ENCODE data around the gene RNF187.

RNF187 gene

DNA sequence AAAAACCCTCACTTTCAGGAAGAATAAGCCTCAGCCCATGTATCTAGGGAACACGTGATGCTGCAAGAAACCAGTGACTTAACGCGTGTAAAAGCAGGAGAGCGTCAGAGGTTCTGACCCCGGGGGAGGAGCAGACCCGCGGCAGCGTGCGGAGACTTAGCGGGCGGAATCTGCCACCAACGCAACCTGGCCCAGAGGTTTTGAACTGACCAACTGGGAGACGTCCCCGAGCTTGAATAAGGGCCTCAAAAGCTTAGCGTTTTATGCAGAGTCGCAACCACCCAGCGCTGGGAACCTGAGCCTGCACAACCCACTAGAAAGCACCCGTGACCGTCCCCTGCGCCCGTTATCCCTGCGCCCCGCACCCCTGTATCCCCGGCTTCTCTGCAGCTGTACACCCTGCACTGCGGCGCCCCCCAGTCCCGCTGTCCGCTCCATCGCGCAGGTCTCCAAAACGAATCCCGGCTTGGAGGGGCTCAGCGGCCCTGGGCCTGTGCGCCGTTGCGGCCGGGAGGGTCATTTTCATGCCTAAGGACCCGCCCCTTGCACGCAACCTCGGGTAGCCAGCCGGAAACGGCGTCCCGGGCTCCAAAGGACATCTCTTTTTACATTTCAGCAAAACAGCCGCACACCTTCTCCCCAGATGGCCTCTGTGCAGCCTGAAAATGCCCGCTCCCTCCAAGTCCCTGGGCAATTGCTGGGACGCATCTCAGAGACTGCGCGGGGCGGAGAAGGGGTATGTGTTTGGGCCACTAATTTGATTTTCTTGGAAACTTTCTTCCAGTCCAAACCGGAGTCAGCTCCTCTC is 41.1 kb upstream of the RNF187 start:
- no peak for DNase-seq (ENCODE audit: extremely low read depth, low read depth)

DNA sequence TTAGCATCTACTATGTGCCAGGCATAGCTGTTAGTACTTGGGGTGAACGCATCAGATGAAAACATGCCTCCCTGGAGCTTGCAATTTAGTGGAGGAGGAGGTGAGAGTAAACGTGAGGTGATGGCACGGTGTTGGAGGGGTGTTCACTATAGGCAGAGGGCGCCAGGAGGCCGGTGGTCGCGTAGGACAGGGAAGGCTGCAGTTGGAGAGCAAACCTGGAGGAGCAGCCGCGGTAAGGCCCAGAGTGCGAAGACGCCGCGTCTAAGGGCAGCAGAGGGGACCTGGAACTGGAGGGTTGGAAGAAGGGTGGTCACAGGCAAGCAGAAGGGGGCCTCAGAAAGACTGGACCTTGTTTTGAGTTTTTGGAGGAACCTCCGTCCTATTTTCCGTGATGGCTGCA is 40.3 kb upstream of the RNF187 start:
- DNase-seq (ENCODE audit: extremely low read depth, low read depth), result no peak
- TF ChIP-seq CTCF (IDR thresholded peaks at IDR 0.05; ENCODE audit: low read depth, low read length), result no peak

More for the DNA sequence above, 41.1 kb upstream of the RNF187 start:
- no peak for TF ChIP-seq CTCF (IDR thresholded peaks at IDR 0.05; ENCODE audit: low read depth, low read length)

- DNase-seq (ENCODE audit: extremely low read depth, low read depth), result no peak
- TF ChIP-seq CTCF (IDR thresholded peaks at IDR 0.05; ENCODE audit: low read depth, low read length), result no peak
These were observed 38.8 kb upstream of the RNF187 start for GRCh38 chr1:228448372-228448771.

GRCh38 chr1:228450200-228450599 is 37.0 kb upstream of the RNF187 start:
- DNase-seq (ENCODE audit: extremely low read depth, low read depth), result no peak
- TF ChIP-seq CTCF (IDR thresholded peaks at IDR 0.05; ENCODE audit: low read depth, low read length), result no peak

DNA sequence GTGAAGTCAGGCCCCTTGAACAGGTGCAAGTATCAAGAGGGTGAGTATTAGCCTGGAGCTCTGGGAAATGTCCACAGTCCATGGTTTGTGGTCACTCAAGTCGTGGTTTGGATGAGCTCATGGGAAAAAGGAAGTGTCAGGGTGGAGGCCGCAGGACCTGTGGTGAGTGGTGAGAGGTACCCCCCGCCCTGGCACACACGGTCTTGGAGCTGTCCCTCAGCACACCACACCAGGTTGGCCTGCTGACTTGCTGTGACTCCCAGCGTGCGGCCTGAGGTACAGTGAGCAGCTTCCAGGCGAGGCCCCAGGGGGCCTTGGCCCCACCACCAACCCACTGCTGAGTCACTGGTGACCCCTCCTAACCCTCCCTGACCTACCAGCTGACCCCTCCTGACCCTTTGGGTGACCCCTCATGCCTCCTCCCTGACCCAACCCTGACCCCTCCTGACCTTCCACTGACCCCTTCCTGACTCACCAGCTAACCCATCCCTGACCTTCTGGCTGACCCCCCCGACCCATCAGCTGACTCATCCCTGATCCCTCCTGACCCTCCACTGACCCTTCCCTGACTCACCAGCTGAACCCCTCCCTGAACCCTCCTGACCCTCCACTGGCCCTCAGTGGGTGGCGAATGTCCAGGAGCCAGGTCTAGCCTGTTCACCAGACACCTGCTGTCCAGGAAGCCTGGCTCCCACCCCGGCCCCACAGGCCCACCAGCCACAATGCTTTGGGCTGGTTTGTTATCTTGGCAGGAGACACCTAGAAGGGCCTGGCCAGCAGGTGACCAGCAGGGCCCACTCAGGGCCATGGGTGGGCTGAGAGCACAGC is 34.8 kb upstream of the RNF187 start:
- no peak for TF ChIP-seq CTCF (IDR thresholded peaks at IDR 0.05; ENCODE audit: low read depth, low read length)
- DNase-seq (ENCODE audit: extremely low read depth, low read depth), result no peak

DNA sequence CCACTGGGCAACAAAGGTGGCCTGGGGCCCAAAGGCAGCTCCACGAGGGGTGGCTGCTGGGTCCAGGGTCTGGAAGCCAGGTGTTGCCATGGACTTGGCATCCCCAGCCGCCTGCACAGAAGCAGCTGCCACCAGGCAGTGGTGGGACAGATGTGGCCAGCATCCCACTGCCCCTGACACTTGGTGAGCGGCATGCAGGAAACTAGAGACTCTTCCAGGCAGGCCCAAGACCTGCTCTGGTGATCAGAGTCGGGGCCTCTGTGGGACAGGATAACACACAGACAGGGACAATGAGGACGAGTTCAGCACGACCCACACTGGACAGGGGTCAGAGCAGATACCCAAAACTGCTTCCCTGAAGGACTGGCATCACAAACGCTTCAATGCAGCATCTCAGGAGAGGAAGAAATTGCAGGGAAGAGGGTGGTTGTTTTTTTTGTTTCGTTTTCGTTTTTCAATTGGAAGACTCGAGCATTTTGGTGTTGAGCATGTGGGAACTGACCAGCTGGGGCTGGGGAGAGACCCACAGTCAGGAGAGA is 34.1 kb upstream of the RNF187 start:
- TF ChIP-seq CTCF (IDR thresholded peaks at IDR 0.05; ENCODE audit: low read depth, low read length), result no peak
- no peak for DNase-seq (ENCODE audit: extremely low read depth, low read depth)

DNA sequence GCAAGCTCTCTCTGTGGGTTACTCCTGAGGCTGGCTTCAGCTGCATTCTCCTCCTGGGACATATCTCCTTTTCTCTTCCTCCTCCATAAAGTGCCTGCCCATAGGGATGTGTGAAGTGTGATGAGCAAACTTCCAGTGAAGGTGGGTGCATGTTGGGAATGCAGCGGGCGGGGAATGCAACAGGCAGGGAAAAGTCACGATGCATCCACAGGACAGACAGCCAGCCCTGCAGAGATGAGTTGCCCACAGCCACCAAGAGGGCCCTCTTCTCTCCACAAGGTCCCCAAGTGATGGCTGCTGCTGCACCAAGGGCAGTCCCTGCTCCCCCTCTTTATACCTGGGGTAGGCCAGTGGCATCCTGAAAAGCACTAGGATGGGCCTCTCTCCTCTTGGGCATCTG is 33.6 kb upstream of the RNF187 start:
- TF ChIP-seq CTCF (IDR thresholded peaks at IDR 0.05; ENCODE audit: low read depth, low read length), result no peak
- no peak for DNase-seq (ENCODE audit: extremely low read depth, low read depth)

Measured in AG09319 (cell line).